OCI-LY7 (cell line): ENCODE data around the gene ENAH. TPM values are rescaled to one million over a fixed set of nuclear protein-coding genes. Genes with fewer than 3 reads are reported as not detected.

Source experiments
- BruUV-seq: library from RNA; stranded (reverse); fragments of 400-500 nt; replicated peaks from 2 replicates; lab custom pipeline; 2021; lab: Mats Ljungman, UMichigan
- CTCF ChIA-PET: fragments of 300-600 bp; sonication (Branson Sonifier 250); formaldehyde crosslinking; loops from one replicate; lab custom pipeline; 2022; ENCODE audit warnings: antibody characterized with exemption; ENCODE audit not compliant: unreplicated experiment; lab: Charles Lee
- POLR2A ChIA-PET: fragments of 300-600 bp; sonication (Branson Sonifier 250); formaldehyde crosslinking; loops from one replicate; lab custom pipeline; 2022; ENCODE audit warnings: antibody characterized with exemption; lab: Charles Lee
- DNase-seq: peaks from one replicate; pipeline ENCODE4 v3.0.0-alpha.2; 2015; ENCODE audit warnings: low spot score
- H2AFZ ChIP-seq: fragments of 200-600 bp; sonication (generic), shearing (Covaris generic); 2 replicates; pipeline ENCODE4 v1.6.1; 2014; ENCODE audit warnings: mild to moderate bottlenecking, antibody characterized with exemption, low read length, moderate library complexity
- H3K27ac ChIP-seq: fragments of 200-600 bp; sonication (generic); 2 replicates; pipeline ENCODE4 v1.5.1; 2014; ENCODE audit warnings: mixed run types, low read depth, mild to moderate bottlenecking, moderate library complexity, low read length, inconsistent platforms; ENCODE audit not compliant: poor library complexity, severe bottlenecking
- H3K36me3 ChIP-seq: fragments of 200-600 bp; sonication (generic); 2 replicates; pipeline ENCODE4 v1.6.1; 2014; ENCODE audit warnings: mild to moderate bottlenecking, antibody characterized with exemption, low read length, moderate library complexity, mixed read lengths; ENCODE audit not compliant: insufficient read depth
- H3K4me1 ChIP-seq: fragments of 200-600 bp; sonication (generic); 2 replicates; pipeline ENCODE4 v1.5.1; 2014; ENCODE audit warnings: mild to moderate bottlenecking, low read length; ENCODE audit not compliant: insufficient read depth, poor library complexity, severe bottlenecking
- H3K4me2 ChIP-seq: fragments of 200-600 bp; sonication (generic); 2 replicates; pipeline ENCODE4 v1.6.1; 2014; ENCODE audit warnings: mild to moderate bottlenecking, low read length
- H3K4me3 ChIP-seq: fragments of 200-600 bp; sonication (generic); 2 replicates; pipeline ENCODE4 v1.5.1; 2014; ENCODE audit warnings: mild to moderate bottlenecking, low read depth, low read length; ENCODE audit not compliant: poor library complexity, severe bottlenecking
- H3K79me2 ChIP-seq: fragments of 200-600 bp; sonication (generic); 2 replicates; pipeline ENCODE4 v1.6.1; 2016; ENCODE audit warnings: low read depth, mild to moderate bottlenecking, low read length, moderate library complexity, mixed read lengths; ENCODE audit not compliant: insufficient read depth
- H3K9me2 ChIP-seq: fragments of 200-600 bp; sonication (generic); 2 replicates; pipeline ENCODE4 v1.6.1; 2016; ENCODE audit warnings: mild to moderate bottlenecking, low read length, mixed read lengths; ENCODE audit not compliant: insufficient read depth
- H3K9me3 ChIP-seq: fragments of 200-600 bp; sonication (generic); 2 replicates; pipeline ENCODE4 v1.6.1; 2014; ENCODE audit warnings: mild to moderate bottlenecking, mixed run types, low read length, mixed read lengths
- H4K20me1 ChIP-seq: fragments of 200-600 bp; sonication (generic); 2 replicates; pipeline ENCODE4 v1.6.1; 2014; ENCODE audit warnings: mild to moderate bottlenecking, antibody characterized with exemption, low read length, moderate library complexity, mixed read lengths; ENCODE audit not compliant: insufficient read depth
- CTCF ChIP-seq: fragments of 200-600 bp; sonication (generic); conservative IDR thresholded peaks from 2 replicates; pipeline ENCODE4 v1.5.1; 2014; ENCODE audit warnings: mild to moderate bottlenecking, antibody characterized with exemption, low read length, moderate library complexity, mixed read lengths
- EZH2phosphoT487 ChIP-seq: fragments of 200-600 bp; sonication (generic); IDR thresholded peaks from 2 replicates; pipeline ENCODE4 v1.6.1; 2018; ENCODE audit warnings: low read depth, borderline replicate concordance, mild to moderate bottlenecking, mixed run types, antibody characterized with exemption, low read length, moderate library complexity, mixed read lengths
- intact Hi-C: fragments of 100-400 bp; cut with micrococcal nuclease; formaldehyde crosslinking; loops from one replicate; pipeline ENCODE4 v1.10.0; 2022; ENCODE audit not compliant: unreplicated experiment
- total RNA-seq, 2 experiments: library from RNA; depleted of rRNA in 1 of 2; stranded (reverse); fragments of >200 nt in 1 of 2; shearing (Covaris generic) in 1 of 2; gene quantifications; 2 replicates each; pipeline ENCODE4 v1.2.3, GENCODE V29; 2014 to 2022

Gene ENAH
- total RNA-seq, 2 experiments from 2014 or later: 4.6 to 18.1 TPM

DNA sequence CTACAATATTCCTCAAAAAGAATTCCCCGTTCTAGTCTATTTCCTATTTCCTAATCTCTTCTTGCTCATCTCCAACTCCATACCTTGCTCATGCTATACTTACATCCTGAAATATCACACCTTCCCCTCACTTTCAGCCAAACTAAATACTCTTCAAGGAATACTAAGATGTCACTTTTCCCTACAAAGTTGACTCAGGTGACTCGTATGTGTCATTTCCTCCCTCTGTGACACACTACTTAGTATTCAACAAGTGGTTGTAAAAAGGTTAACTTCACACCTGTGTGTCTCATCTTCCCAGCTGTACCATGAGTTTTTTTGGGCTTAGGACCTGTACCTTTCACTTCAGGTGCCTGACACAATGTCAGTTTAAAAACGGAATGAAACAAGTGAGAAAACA, 143.2 kb downstream of the ENAH start:
- intact Hi-C loops: no loop called here
- CTCF ChIA-PET: no interaction called here
- Histone ChIP-seq H3K9me2 (no peaks in the 10 kb centered on the region), H3K9me3 (no peaks in the 10 kb centered on the region), H3K27ac (no peak overlapping the region), H3K79me2 (no peaks in the 10 kb centered on the region), H3K4me3 (no peak overlapping the region), H3K4me2 (no peak overlapping the region), H4K20me1 (no peaks in the 10 kb centered on the region), H3K4me1 (peaks cover 3% of the 10 kb centered on the region), H3K36me3 (peaks cover 4% of the 10 kb centered on the region; the same call in 1 of the 2 replicates), H2AFZ (no peak overlapping the region)
- TF ChIP-seq EZH2phosphoT487: no peak
- DNase-seq: no peak
- BruUV-seq: no TSS peak
- POLR2A ChIA-PET: interaction anchor here (0.7 to 2.0 kb wide), 3 partner anchors 14 to 112 kb away, joined by 3 to 7 read pairs (median 6); no protein-coding TSS in a partner anchor

DNA sequence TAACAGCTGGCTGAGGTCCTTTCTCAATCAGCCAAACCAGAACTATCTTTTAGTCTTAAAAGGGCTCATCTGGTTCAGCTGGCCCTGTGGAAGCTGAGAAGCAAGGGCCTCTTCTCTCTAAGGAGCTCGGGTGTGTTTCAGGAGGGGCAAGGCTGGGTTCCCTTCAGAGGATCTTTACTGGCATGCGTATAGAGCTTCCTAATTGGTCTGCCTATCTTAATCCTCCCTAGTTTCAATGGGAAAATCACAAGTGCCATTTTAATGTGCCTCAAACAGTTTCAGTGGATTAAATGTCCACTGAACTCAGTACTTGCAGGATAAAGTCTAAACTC, 143.6 kb downstream of the ENAH start:
- Histone ChIP-seq H4K20me1 (no peaks in the 10 kb centered on the region), H3K9me2 (no peaks in the 10 kb centered on the region), H3K36me3 (peaks cover 4% of the 10 kb centered on the region; the same call in 1 of the 2 replicates), H3K27ac (no peak overlapping the region), H2AFZ (no peak overlapping the region), H3K9me3 (no peaks in the 10 kb centered on the region), H3K4me2 (no peak overlapping the region), H3K4me3 (no peak overlapping the region), H3K79me2 (no peaks in the 10 kb centered on the region), H3K4me1 (peaks cover 3% of the 10 kb centered on the region)
- DNase-seq: no peak
- TF ChIP-seq EZH2phosphoT487 (no peak), CTCF (no peak)
- ChIA-PET POLR2A (interaction anchor here (0.7 to 2.0 kb wide), 3 partner anchors 14 to 28 kb away, joined by 3 to 7 read pairs (median 6); no protein-coding TSS in a partner anchor), CTCF (no interaction called here)
- intact Hi-C loops: no loop called here
- BruUV-seq: no TSS peak

- POLR2A ChIA-PET: interaction anchor here (0.6 to 2.0 kb wide), 7 partner anchors 8 to 364 kb away, joined by 3 to 7 read pairs (median 3); no protein-coding TSS in a partner anchor
- Histone ChIP-seq H3K9me2 (no peaks in the 10 kb centered on the region), H2AFZ (no peak overlapping the region), H3K9me3 (no peaks in the 10 kb centered on the region), H3K4me1 (peaks cover 3% of the 10 kb centered on the region), H4K20me1 (no peaks in the 10 kb centered on the region), H3K27ac (no peak overlapping the region), H3K4me3 (no peak overlapping the region), H3K4me2 (no peak overlapping the region), H3K36me3 (peaks cover 4% of the 10 kb centered on the region; the same call in 1 of the 2 replicates), H3K79me2 (no peaks in the 10 kb centered on the region)
- CTCF ChIA-PET: no interaction called here
- DNase-seq: no peak
- no peak for TF ChIP-seq EZH2phosphoT487
- no peak for TF ChIP-seq CTCF
- intact Hi-C loops: no loop called here
- BruUV-seq: no TSS peak
Observed at GRCh38 chr1:225508538-225509375, 144.2 kb downstream of the ENAH start.
